GM18507 (cell line): ENCODE results near the gene DRC3.

Source experiments
- DNase-seq: peaks from one replicate; pipeline ENCODE4 v3.0.0; 2011; ENCODE audit warnings: low read depth; ENCODE audit not compliant: insufficient read length; ENCODE audit errors: extremely low spot score
- FAIRE-seq: peaks from 2 replicates; lab custom pipeline; 2011; peaks lifted over from hg19 to GRCh38; lab: Jason Lieb, UNC

Gene DRC3

GRCh38 chr17:18037486-18037885 lies 64.8 kb downstream of the DRC3 start:
- no peak for FAIRE-seq

DNA sequence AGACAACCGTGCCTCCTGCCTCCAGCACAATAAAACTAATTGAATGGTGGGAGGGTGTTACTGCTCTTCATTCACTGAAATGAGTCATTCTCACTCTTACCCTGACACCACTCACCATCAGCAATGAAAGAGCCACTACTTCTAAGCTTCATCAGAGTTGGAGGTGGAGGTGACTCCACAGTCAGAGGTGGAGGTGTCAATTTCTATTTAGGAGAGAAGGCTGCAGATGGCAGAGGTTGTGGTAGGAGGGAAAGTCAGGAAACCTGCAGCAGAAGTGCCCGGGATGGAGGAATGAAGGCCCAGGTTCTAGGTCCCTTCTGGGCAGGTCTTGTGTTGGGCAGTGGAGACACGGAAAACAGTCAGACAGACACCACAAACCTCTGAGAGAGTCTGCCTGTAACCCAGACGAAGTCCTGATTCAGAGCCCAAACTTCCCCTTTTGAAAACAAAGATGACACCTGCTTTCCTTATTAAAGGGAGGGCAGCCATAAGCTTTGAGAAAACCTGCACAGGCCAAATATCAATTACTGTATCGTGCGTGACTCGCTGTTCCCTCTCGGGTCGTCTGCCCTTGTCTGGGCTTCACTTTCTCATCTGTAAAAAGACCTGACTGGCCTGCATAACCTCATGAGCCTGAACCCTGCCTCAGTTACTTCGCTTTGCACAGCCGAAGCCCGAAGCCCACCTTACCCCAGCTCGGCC lies 65.6 kb downstream of the DRC3 start:
- FAIRE-seq (peak; percentile 45), DNase-seq (no peak)

More at GRCh38 chr17:18037486-18037885, 64.8 kb downstream of the DRC3 start:
- DNase-seq, result no peak

DNA sequence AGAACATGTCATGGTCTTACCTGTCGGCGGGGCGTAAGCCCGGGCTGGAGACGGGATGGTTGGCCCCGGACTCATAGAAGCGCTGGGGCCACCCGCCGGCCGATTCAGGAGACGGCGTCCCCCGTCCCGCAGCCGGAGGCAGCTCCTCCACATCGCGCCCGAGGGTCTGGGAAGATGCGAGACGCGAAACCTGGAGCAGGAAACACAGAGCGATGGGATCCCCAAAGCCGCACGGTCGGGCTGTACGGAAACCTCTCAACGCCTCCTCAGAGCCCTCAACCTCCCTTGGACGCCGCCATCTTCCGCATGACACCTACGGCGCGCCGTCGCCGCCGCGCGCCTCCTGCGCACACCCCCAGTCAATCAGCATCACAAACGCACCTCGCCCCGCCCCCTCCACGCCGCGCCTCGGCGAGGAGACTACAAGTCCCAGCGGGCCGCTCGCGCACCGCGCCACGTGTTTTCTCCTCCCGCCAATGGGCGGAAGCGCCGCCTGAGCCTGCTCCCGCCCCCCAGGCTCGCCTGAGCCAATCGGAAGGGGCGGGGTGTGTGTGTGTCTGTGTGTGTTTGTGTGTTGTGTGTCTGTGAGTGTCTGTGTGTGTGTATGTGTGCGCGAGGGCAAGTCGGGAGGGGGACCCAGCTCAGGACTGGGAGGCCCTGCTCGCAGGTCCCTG lies 66.3 kb downstream of the DRC3 start, which contains the start of the genes ATPAF2 and GID4:
TSS of gene ATPAF2 (minus strand) at position 308 of the 674 bp plus-strand sequence. CDS start at position 153, 155 bp downstream.
TSS of gene GID4 (plus strand) at position 548 of the 674 bp plus-strand sequence. CDS start at position 605, 57 bp downstream.
- DNase-seq (peak; percentile 96), FAIRE-seq (peak; percentile 97)

DNA sequence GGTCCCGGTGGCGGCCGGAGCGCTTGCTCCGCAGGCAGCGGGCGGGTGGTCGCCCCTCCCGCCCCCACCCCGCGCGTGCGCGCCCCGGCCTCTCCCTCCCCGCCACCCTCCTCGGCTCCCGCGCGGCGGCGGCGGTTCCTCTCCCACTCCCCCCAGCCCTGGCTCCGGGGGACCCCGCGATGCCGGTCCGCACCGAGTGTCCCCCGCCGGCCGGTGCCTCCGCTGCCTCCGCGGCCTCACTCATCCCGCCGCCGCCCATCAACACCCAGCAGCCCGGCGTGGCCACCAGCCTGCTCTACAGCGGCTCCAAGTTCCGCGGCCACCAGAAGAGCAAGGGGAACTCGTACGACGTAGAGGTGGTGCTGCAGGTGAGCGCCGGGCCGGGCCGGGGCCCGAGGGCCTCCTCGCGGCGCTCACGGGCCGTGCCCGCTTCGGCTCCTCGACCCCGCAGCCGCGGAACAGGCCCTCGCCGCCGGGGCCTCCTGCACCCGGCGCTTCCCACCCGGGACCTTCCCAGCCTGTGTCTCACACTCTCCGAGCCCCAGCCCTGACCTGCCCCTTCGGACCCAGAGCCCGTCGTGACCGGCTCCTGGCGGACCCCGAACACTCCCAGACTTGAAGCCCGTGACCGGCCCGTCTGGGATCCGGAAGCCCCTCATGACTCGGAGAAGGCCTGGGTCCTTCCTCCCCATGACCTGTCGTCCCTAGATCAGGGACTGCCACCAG lies 67.0 kb downstream of the DRC3 start:
- no peak for FAIRE-seq
- DNase-seq, result no peak

GRCh38 chr17:18040261-18040858 lies 67.7 kb downstream of the DRC3 start:
- FAIRE-seq (no peak), DNase-seq (no peak)

- DNase-seq (no peak), FAIRE-seq (no peak)
Observed at GRCh38 chr17:18041776-18042175, 69.1 kb downstream of the DRC3 start.

- FAIRE-seq (no peak), DNase-seq (no peak)
Observed at GRCh38 chr17:18042983-18043382, 70.3 kb downstream of the DRC3 start.

- FAIRE-seq (peak; percentile 41), DNase-seq (no peak)
Observed at GRCh38 chr17:18043491-18043890, 70.8 kb downstream of the DRC3 start.

GRCh38 chr17:18044609-18045008 lies 71.9 kb downstream of the DRC3 start:
- no peak for FAIRE-seq
- no peak for DNase-seq

DNA sequence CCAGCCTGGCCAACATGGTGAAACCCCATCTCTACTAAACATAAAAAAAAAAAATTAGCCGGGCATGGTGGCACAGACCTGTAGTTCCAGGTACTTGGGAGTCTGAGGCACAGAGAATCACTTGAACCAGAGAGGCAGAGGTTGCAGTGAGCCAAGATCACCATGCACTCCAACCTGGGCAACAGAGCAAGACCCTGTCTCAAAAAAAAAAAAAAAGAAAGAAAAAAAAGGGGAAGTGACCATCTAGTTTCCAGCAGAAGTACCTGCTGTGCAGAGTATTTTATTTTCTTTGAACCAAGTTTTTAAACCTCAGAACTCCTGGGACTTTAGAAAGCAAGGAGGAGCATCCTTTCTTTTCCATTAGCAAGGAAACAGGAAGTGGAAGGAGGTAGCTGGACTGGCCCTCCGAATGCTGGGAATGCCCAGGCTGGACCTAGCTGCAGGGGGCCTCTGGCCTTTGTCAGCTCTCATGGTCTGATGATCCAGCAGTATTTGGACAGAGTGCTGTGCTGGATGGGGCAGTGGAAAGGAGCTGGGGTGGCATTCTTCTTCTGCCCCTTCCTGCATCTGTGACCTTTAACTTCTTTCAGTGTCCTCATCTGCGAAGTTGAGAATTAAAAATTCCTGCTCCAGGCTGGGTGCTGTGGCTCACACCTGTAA lies 73.2 kb downstream of the DRC3 start:
- FAIRE-seq, result no peak
- DNase-seq, result no peak

DNA sequence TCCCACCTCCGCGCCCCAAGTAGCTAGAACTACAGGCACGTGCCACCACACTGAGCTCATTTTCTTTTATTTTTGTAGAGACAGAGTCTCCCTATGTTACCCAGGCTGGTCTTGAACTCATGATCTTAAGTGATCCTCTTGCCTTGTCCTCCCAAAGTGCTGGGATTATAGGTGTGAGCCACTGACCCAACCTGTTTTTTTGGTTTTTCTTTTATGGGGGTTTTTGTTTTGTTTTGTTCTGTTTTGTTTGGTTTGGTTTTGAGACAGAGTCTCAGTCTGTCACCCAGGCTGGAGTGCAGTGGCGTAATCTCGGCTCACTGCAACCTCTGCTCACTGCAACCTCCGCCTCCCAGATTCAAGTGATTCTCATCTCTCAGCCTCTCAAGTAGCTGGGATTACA lies 82.9 kb downstream of the DRC3 start:
- FAIRE-seq, result no peak
- DNase-seq, result no peak

DNA sequence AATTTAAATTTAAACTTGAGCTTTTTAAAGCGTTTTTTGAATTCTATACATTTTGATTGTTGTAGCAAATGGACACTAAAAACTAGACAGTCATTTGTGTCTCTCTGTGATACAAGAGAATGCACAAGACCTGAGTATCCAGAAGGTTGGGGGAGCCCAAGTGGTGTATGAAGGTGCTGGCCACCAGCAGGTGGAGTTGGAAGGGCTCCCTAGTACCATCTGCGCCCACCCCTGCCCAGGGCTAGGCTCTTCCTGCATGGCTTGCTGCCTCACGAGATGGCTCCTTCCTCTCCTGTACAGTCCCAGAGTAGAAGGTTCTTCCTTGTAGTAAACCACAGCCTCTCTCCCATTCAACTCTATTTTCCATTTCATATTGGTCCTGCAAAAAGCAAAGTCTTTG lies 83.6 kb downstream of the DRC3 start:
- no peak for FAIRE-seq
- no peak for DNase-seq

- DNase-seq (no peak), FAIRE-seq (no peak)
Observed at GRCh38 chr17:18059283-18059682, 86.6 kb downstream of the DRC3 start.

GRCh38 chr17:18064053-18064452 lies 91.4 kb downstream of the DRC3 start:
- FAIRE-seq (no peak), DNase-seq (no peak)

GRCh38 chr17:18065546-18065945 lies 92.9 kb downstream of the DRC3 start:
- FAIRE-seq, result no peak
- DNase-seq, result no peak
